Measurements from ENCODE around the gene PTPRK.

GRCh38 chr6:128284128-128284527 lies 236.3 kb downstream of the PTPRK start:
- TF ChIP-seq HDGF (IDR thresholded peaks at IDR 0.05; ENCODE audit: borderline replicate concordance) = no peak
- no peak for TF ChIP-seq BHLHE40 (IDR thresholded peaks at IDR 0.05; ENCODE audit: borderline replicate concordance)

All from HEK293T (cell line).